HEK293 (cell line): ENCODE measurements around the gene CERKL.

Source experiments
- SP7 ChIP-seq: fragments of 450-650 bp; formaldehyde crosslinking; IDR thresholded peaks from 2 replicates; pipeline ENCODE4 v1.5.1; 2016; ENCODE audit warnings: missing biosample characterization, missing genetic modification characterization
- YY1 ChIP-seq: fragments of 450-650 bp; formaldehyde crosslinking; IDR thresholded peaks from 2 replicates; pipeline ENCODE4 v1.5.1; 2018; ENCODE audit warnings: missing biosample characterization, missing genetic modification characterization
- ZNF175 ChIP-seq: fragments of 450-650 bp; formaldehyde crosslinking; IDR thresholded peaks from 2 replicates; pipeline ENCODE4 v1.5.1; 2016; ENCODE audit warnings: missing biosample characterization, missing genetic modification characterization
- ZNF23 ChIP-seq: fragments of 450-650 bp; formaldehyde crosslinking; IDR thresholded peaks from 2 replicates; pipeline ENCODE4 v1.5.1; 2016; ENCODE audit warnings: missing biosample characterization, missing genetic modification characterization, borderline replicate concordance
- ZNF239 ChIP-seq: fragments of 450-650 bp; formaldehyde crosslinking; IDR thresholded peaks from 2 replicates; pipeline ENCODE4 v1.5.1; 2016; ENCODE audit warnings: missing biosample characterization, missing genetic modification characterization
- ZNF280D ChIP-seq: fragments of 450-650 bp; formaldehyde crosslinking; IDR thresholded peaks from 2 replicates; pipeline ENCODE4 v1.5.1; 2016; ENCODE audit warnings: missing biosample characterization, missing genetic modification characterization
- ZNF416 ChIP-seq: fragments of 450-650 bp; formaldehyde crosslinking; IDR thresholded peaks from 2 replicates; pipeline ENCODE4 v1.5.1; 2016; ENCODE audit warnings: missing biosample characterization, missing genetic modification characterization
- ZNF792 ChIP-seq: fragments of 450-650 bp; formaldehyde crosslinking; IDR thresholded peaks from 2 replicates; pipeline ENCODE4 v1.5.1; 2016; ENCODE audit warnings: missing biosample characterization, missing genetic modification characterization
- TF ChIP-seq, protein P1 (sequence below): fragments of 450-650 bp; formaldehyde crosslinking; IDR thresholded peaks from 2 replicates; pipeline ENCODE4 v1.5.1; 2016; ENCODE audit warnings: missing biosample characterization, missing genetic modification characterization

DNA sequence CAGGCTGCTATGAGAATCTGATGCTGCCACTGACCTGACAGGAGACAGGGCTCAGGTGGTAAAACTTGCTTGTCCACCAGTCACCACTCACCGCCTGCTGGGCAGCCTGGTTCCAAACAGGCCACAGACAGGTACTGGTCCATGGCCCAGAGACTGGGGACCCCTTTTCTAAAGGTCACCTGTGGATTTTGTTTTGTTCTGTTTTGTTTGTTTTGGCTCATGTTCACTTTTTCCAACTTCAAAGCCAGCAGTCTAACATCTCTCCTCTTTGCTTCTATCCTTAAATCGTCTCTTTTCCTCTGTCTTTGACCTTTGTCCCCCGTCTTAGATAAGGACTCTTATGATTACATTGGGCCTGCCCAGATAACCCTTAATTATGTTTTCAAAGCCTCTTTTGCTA lies 3.3 kb upstream of the CERKL start:
- TF ChIP-seq YY1 (tag by site-specific recombination) (no peak), ZNF23 (tag by site-specific recombination) (no peak), ZNF239 (tag by site-specific recombination) (no peak), ZNF175 (tag by site-specific recombination) (no peak), ZNF416 (tag by site-specific recombination) (no peak), SP7 (no peak), ZNF792 (tag by site-specific recombination) (no peak), ZNF280D (tag by site-specific recombination) (no peak)
- TF ChIP-seq, protein P1, sequence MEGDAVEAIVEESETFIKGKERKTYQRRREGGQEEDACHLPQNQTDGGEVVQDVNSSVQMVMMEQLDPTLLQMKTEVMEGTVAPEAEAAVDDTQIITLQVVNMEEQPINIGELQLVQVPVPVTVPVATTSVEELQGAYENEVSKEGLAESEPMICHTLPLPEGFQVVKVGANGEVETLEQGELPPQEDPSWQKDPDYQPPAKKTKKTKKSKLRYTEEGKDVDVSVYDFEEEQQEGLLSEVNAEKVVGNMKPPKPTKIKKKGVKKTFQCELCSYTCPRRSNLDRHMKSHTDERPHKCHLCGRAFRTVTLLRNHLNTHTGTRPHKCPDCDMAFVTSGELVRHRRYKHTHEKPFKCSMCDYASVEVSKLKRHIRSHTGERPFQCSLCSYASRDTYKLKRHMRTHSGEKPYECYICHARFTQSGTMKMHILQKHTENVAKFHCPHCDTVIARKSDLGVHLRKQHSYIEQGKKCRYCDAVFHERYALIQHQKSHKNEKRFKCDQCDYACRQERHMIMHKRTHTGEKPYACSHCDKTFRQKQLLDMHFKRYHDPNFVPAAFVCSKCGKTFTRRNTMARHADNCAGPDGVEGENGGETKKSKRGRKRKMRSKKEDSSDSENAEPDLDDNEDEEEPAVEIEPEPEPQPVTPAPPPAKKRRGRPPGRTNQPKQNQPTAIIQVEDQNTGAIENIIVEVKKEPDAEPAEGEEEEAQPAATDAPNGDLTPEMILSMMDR (tag by site-specific recombination): no peak
